ENCODE data around the gene OR10H4.
"Not testable (repeated sequence)": the region's sequence is repeated elsewhere in the genome, so short reads cannot be mapped to it uniquely, and the experiment has no call there.

The OR10H4 gene

GRCh38 chr19:15944401-15944800 is 4.4 kb upstream of the OR10H4 start:
- no peak for DNase-seq

- DNase-seq: no peak
These were observed 3.5 kb upstream of the OR10H4 start for GRCh38 chr19:15945301-15945700.

- no peak for DNase-seq
These were observed 6.0 kb downstream of the OR10H4 start for GRCh38 chr19:15954820-15955219.

GRCh38 chr19:15962319-15962718 is 13.5 kb downstream of the OR10H4 start:
- DNase-seq: no peak

GRCh38 chr19:15964231-15964630 is 15.4 kb downstream of the OR10H4 start:
- DNase-seq: no peak

- DNase-seq: no peak
These were observed 22.5 kb downstream of the OR10H4 start for GRCh38 chr19:15971224-15971780.

GRCh38 chr19:15972043-15972442 is 23.2 kb downstream of the OR10H4 start:
- DNase-seq: not testable (repeated sequence)

GRCh38 chr19:15974856-15975255 is 26.0 kb downstream of the OR10H4 start:
- no peak for DNase-seq

- DNase-seq: no peak
These were observed 28.3 kb downstream of the OR10H4 start for GRCh38 chr19:15976836-15977689.

- no peak for DNase-seq
These were observed 28.9 kb downstream of the OR10H4 start for GRCh38 chr19:15977690-15978089.

- DNase-seq: no peak
These were observed 30.5 kb downstream of the OR10H4 start for GRCh38 chr19:15979293-15979692.

- DNase-seq: not testable (repeated sequence)
These were observed 37.0 kb downstream of the OR10H4 start for GRCh38 chr19:15985831-15986230.

GRCh38 chr19:15986701-15987100 is 37.9 kb downstream of the OR10H4 start:
- DNase-seq: no peak

- no peak for DNase-seq
These were observed 41.1 kb downstream of the OR10H4 start for GRCh38 chr19:15989889-15990288.

- no peak for DNase-seq
These were observed 42.8 kb downstream of the OR10H4 start for GRCh38 chr19:15991602-15992001.

GRCh38 chr19:15992014-15992413 is 43.2 kb downstream of the OR10H4 start:
- DNase-seq: no peak

- no peak for DNase-seq
These were observed 46.7 kb downstream of the OR10H4 start for GRCh38 chr19:15995536-15995935.

GRCh38 chr19:15998166-15998565 is 49.4 kb downstream of the OR10H4 start:
- DNase-seq: no peak
